H9 (cell line): Measurements from ENCODE around the gene NEDD4L. TPM values are rescaled to one million over a fixed set of nuclear protein-coding genes. Genes with fewer than 3 reads are reported as not detected.

Experiments used
- DNase-seq: peaks from one replicate; pipeline ENCODE4 v3.0.0-alpha.2; 2017
- H2AFZ ChIP-seq: one replicate; pipeline ENCODE4 v1.6.1; 2013; ENCODE audit warnings: mild to moderate bottlenecking, low read length, control low read depth, moderate library complexity
- H2AK5ac ChIP-seq: 2 replicates; pipeline ENCODE4 v1.6.1; 2013; ENCODE audit warnings: low read length, control low read depth, mixed read lengths; ENCODE audit not compliant: insufficient read length
- H2BK120ac ChIP-seq: one replicate; pipeline ENCODE4 v1.6.1; 2013; ENCODE audit warnings: low read depth, mild to moderate bottlenecking, low read length, control low read depth, inconsistent platforms; ENCODE audit not compliant: poor library complexity, severe bottlenecking
- H2BK12ac ChIP-seq: 2 replicates; pipeline ENCODE4 v1.6.1; 2013; ENCODE audit warnings: low read length, control low read depth, mixed read lengths, low read depth; ENCODE audit not compliant: insufficient read length
- H2BK15ac ChIP-seq: 2 replicates; pipeline ENCODE4 v1.6.1; 2013; ENCODE audit warnings: low read depth, low read length, control low read depth
- H2BK20ac ChIP-seq: one replicate; pipeline ENCODE4 v1.6.1; 2013; ENCODE audit warnings: low read depth, mild to moderate bottlenecking, low read length, control low read depth, inconsistent platforms; ENCODE audit not compliant: poor library complexity, severe bottlenecking
- H2BK5ac ChIP-seq: 2 replicates; pipeline ENCODE4 v1.6.1; 2013; ENCODE audit warnings: low read length, control low read depth, mixed read lengths; ENCODE audit not compliant: insufficient read length
- H3K14ac ChIP-seq: 2 replicates; pipeline ENCODE4 v1.6.1; 2013; ENCODE audit warnings: low read length, control low read depth; ENCODE audit not compliant: insufficient read depth
- H3K18ac ChIP-seq: 2 replicates; pipeline ENCODE4 v1.6.1; 2013; ENCODE audit warnings: low read depth, mild to moderate bottlenecking, mixed read lengths, low read length, control low read depth; ENCODE audit not compliant: insufficient read length
- H3K23ac ChIP-seq: 2 replicates; pipeline ENCODE4 v1.6.1; 2013; ENCODE audit warnings: low read length, control low read depth, mixed read lengths, low read depth; ENCODE audit not compliant: insufficient read length
- H3K23me2 ChIP-seq: 2 replicates; pipeline ENCODE4 v1.6.1; 2013; ENCODE audit warnings: low read depth, mild to moderate bottlenecking, mixed read lengths, low read length, control low read depth; ENCODE audit not compliant: insufficient read length, poor library complexity, severe bottlenecking
- H3K27ac ChIP-seq: 2 replicates; pipeline ENCODE4 v1.5.1; 2013; ENCODE audit warnings: low read length, control low read depth, mixed read lengths, low read depth; ENCODE audit not compliant: insufficient read length
- H3K27me3 ChIP-seq: 2 replicates; pipeline ENCODE4 v1.6.1; 2013; ENCODE audit warnings: low read length, control low read depth, inconsistent platforms; ENCODE audit not compliant: insufficient read depth
- H3K4ac ChIP-seq: 2 replicates; pipeline ENCODE4 v1.6.1; 2013; ENCODE audit warnings: low read depth, mild to moderate bottlenecking, control low read depth, inconsistent platforms, low read length, moderate library complexity
- H3K4me1 ChIP-seq: 2 replicates; pipeline ENCODE4 v1.6.1; 2013; ENCODE audit warnings: low read length, control low read depth, inconsistent platforms; ENCODE audit not compliant: insufficient read depth
- H3K4me2 ChIP-seq: 2 replicates; pipeline ENCODE4 v1.6.1; 2013; ENCODE audit warnings: low read length, control low read depth, mixed read lengths; ENCODE audit not compliant: insufficient read length, insufficient read depth
- H3K56ac ChIP-seq: 2 replicates; pipeline ENCODE4 v1.6.1; 2013; ENCODE audit warnings: low read depth, mild to moderate bottlenecking, mixed read lengths, low read length, control low read depth; ENCODE audit not compliant: insufficient read length
- H3K79me1 ChIP-seq: 2 replicates; pipeline ENCODE4 v1.6.1; 2013; ENCODE audit warnings: low read depth, mild to moderate bottlenecking, moderate library complexity, low read length, control low read depth, inconsistent platforms; ENCODE audit not compliant: insufficient read depth, poor library complexity, severe bottlenecking
- H3K79me2 ChIP-seq: 2 replicates; pipeline ENCODE4 v1.6.1; 2013; ENCODE audit warnings: low read length, control low read depth, inconsistent platforms; ENCODE audit not compliant: insufficient read depth
- H3K9ac ChIP-seq: 2 replicates; pipeline ENCODE4 v1.6.1; 2013; ENCODE audit warnings: low read length, control low read depth, mixed read lengths; ENCODE audit not compliant: insufficient read length; ENCODE audit errors: extremely low read depth
- H3K9me3 ChIP-seq: one replicate; pipeline ENCODE4 v1.6.1; 2013; ENCODE audit warnings: low read depth, low read length, inconsistent platforms; ENCODE audit not compliant: control insufficient read depth
- H3T11ph ChIP-seq: one replicate; pipeline ENCODE4 v1.6.1; 2013; ENCODE audit warnings: mild to moderate bottlenecking, low read length, control low read depth, inconsistent platforms
- H4K20me1 ChIP-seq: one replicate; pipeline ENCODE4 v1.6.1; 2013; ENCODE audit not compliant: control insufficient read depth, insufficient read length, insufficient read depth
- H4K5ac ChIP-seq: 2 replicates; pipeline ENCODE4 v1.6.1; 2013; ENCODE audit warnings: low read depth, mild to moderate bottlenecking, mixed read lengths, low read length, control low read depth; ENCODE audit not compliant: insufficient read length
- H4K8ac ChIP-seq: replicated peaks from 2 replicates; pipeline ENCODE4 v1.6.1; 2013; ENCODE audit warnings: low read length, control low read depth, mixed read lengths, low read depth; ENCODE audit not compliant: insufficient read length
- H4K91ac ChIP-seq: 2 replicates; pipeline ENCODE4 v1.6.1; 2013; ENCODE audit warnings: low read depth, mild to moderate bottlenecking, moderate library complexity, mixed read lengths, low read length, control low read depth; ENCODE audit not compliant: insufficient read length
- H3K27ac Mint-ChIP-seq, 3 experiments: 2 replicates in 2 of 3; 3 replicates in 1 of 3; pipeline ENCODE4 v1.8.0; 2020 to 2021; ENCODE audit warnings: mixed read lengths in 3 of 3, mild to moderate bottlenecking in 1 of 3, moderate library complexity in 1 of 3
- H3K27me3 Mint-ChIP-seq: 2 replicates; pipeline ENCODE4 v1.8.0; 2021; ENCODE audit warnings: low read depth, mild to moderate bottlenecking, moderate library complexity, mixed read lengths
- H3K36me3 Mint-ChIP-seq, 3 experiments: 2 replicates in 2 of 3; 3 replicates in 1 of 3; pipeline ENCODE4 v1.8.0; 2020 to 2021; ENCODE audit warnings: low read depth in 3 of 3, mixed read lengths in 3 of 3; ENCODE audit not compliant: insufficient read depth in 1 of 3
- H3K4me1 Mint-ChIP-seq, 2 experiments: 2 replicates each; pipeline ENCODE4 v1.8.0; 2020; ENCODE audit warnings: mixed read lengths in 2 of 2
- H3K4me3 Mint-ChIP-seq, 2 experiments: 2 replicates in 1 of 2; 3 replicates in 1 of 2; pipeline ENCODE4 v1.8.0; 2020 to 2021; ENCODE audit warnings: mild to moderate bottlenecking in 2 of 2, mixed read lengths in 2 of 2, moderate library complexity in 1 of 2
- H3K9me3 Mint-ChIP-seq, 2 experiments: 2 replicates in 1 of 2; 3 replicates in 1 of 2; pipeline ENCODE4 v1.8.0; 2020; ENCODE audit warnings: mild to moderate bottlenecking in 2 of 2, mixed read lengths in 2 of 2, moderate library complexity in 1 of 2
- WGBS: extraction: QIAGEN DNeasy Blood & Tissue Kit; methylation state at CpG from one replicate; pipeline ENCODE4 v1.1.7; 2013; ENCODE audit warnings: missing lambda C conversion rate, low lambda C conversion rate, mixed read lengths; ENCODE audit not compliant: insufficient read length; ENCODE audit errors: extremely low coverage; 5-methylcytosine and 5-hydroxymethylcytosine counted together
- total RNA-seq: library from RNA; stranded (reverse); gene quantifications from 2 replicates; pipeline ENCODE4 v1.2.1, GENCODE V29; 2021
- TF ChIP-seq, protein P1 (sequence below): fragments of 200-600 bp; sonication (generic); conservative IDR thresholded peaks from 3 replicates; pipeline ENCODE4 v1.8.0; 2021; ENCODE audit warnings: antibody characterized with exemption, mild to moderate bottlenecking

Gene NEDD4L
- total RNA-seq, 1 experiment from 2014 or later = 76.3 TPM

- Histone ChIP-seq H3K27ac (no peak overlapping the region), H3K9me3 (no peaks in the 10 kb centered on the region), H4K20me1 (no peaks in the 10 kb centered on the region), H2AFZ (no peak overlapping the region), H3T11ph (no peak overlapping the region), H2BK120ac (no peak overlapping the region), H3K79me2 (peaks cover 15% of the 10 kb centered on the region; the same call in 1 of the 2 replicates), H3K14ac (no peak overlapping the region), H2BK5ac (no peak overlapping the region), H3K23ac (no peak overlapping the region), H3K4me1 (peaks cover 9% of the 10 kb centered on the region), H2BK15ac (no peak overlapping the region), H3K4ac (no peak overlapping the region), H3K27me3 (no peaks in the 10 kb centered on the region), H3K9ac (no peak overlapping the region), H4K91ac (no peak overlapping the region), H2AK5ac (no peak overlapping the region), H3K4me2 (no peak overlapping the region), H3K18ac (no peak overlapping the region), H4K5ac (no peak overlapping the region), H2BK12ac (no peak overlapping the region), H3K79me1 (no peaks in the 10 kb centered on the region), H4K8ac (no peak overlapping the region), H3K56ac (no peak overlapping the region), H2BK20ac (no peak overlapping the region), H3K23me2 (no peaks in the 10 kb centered on the region)
- no peak for DNase-seq
- peaks cover 49 to 57% of the 10 kb centered on the region in 2 experiments for H3K4me1 Mint-ChIP-seq
- H3K36me3 Mint-ChIP-seq = no peaks in the 10 kb centered on the region
- WGBS = no CpG with 5 or more reads among the region's 2 CpGs
- no peaks in the 10 kb centered on the region for H3K9me3 Mint-ChIP-seq
- TF ChIP-seq, protein P1, sequence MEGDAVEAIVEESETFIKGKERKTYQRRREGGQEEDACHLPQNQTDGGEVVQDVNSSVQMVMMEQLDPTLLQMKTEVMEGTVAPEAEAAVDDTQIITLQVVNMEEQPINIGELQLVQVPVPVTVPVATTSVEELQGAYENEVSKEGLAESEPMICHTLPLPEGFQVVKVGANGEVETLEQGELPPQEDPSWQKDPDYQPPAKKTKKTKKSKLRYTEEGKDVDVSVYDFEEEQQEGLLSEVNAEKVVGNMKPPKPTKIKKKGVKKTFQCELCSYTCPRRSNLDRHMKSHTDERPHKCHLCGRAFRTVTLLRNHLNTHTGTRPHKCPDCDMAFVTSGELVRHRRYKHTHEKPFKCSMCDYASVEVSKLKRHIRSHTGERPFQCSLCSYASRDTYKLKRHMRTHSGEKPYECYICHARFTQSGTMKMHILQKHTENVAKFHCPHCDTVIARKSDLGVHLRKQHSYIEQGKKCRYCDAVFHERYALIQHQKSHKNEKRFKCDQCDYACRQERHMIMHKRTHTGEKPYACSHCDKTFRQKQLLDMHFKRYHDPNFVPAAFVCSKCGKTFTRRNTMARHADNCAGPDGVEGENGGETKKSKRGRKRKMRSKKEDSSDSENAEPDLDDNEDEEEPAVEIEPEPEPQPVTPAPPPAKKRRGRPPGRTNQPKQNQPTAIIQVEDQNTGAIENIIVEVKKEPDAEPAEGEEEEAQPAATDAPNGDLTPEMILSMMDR = no peak
- no peaks in the 10 kb centered on the region for H3K27me3 Mint-ChIP-seq
- no peak overlapping the region; a peak in 1 of 5 replicates for H3K4me3 Mint-ChIP-seq
- H3K27ac Mint-ChIP-seq = peak overlapping the region in 1 of 3 experiments; percentile 89; a peak in 1 of 7 replicates
Observed at GRCh38 chr18:58213440-58213839, 169.4 kb downstream of the NEDD4L start.
